Kidney epithelial cell (primary cell): ENCODE measurements around the gene ITIH5. TPM values are rescaled to one million over a fixed set of nuclear protein-coding genes. Genes with fewer than 3 reads are reported as not detected.
"Not testable (repeated sequence)": the region's sequence is repeated elsewhere in the genome, so short reads cannot be mapped to it uniquely, and the experiment has no call there.

Experiments used
- DNase-seq: peaks from one replicate; pipeline ENCODE4 v3.0.0-alpha.2; 2010; ENCODE audit warnings: low read depth
- H3K27me3 ChIP-seq: 2 replicates; pipeline ENCODE4 v1.6.0; 2011; ENCODE audit warnings: low read length; ENCODE audit not compliant: control insufficient read depth, insufficient read depth
- H3K36me3 ChIP-seq: 2 replicates; pipeline ENCODE4 v1.5.1; 2011; ENCODE audit warnings: low read length; ENCODE audit not compliant: control insufficient read depth, insufficient read depth
- H3K4me3 ChIP-seq: 2 replicates; pipeline ENCODE4 v1.5.1; 2011; ENCODE audit warnings: low read depth, mild to moderate bottlenecking, control low read depth, low read length
- CTCF ChIP-seq: IDR thresholded peaks from 2 replicates; pipeline ENCODE4 v1.5.1; 2011; ENCODE audit warnings: mild to moderate bottlenecking, moderate library complexity, low read length, control low read depth, inconsistent platforms; ENCODE audit not compliant: insufficient read depth, poor library complexity, severe bottlenecking
- total RNA-seq: library from RNA; depleted of rRNA; stranded (reverse); fragments of >200 nt; gene quantifications from 2 replicates; pipeline ENCODE4 v1.2.3, GENCODE V29; 2015

The ITIH5 gene
- total RNA-seq, 1 donor from 2014 or later: 1.5 TPM

GRCh38 chr10:7657552-7657951, 9.2 kb downstream of the ITIH5 start:
- no peaks in the 10 kb centered on the region for H3K36me3 ChIP-seq
- DNase-seq: no peak

GRCh38 chr10:7657079-7657478, 9.7 kb downstream of the ITIH5 start:
- not testable (repeated sequence) for DNase-seq, H3K36me3 ChIP-seq, H3K27me3 ChIP-seq, H3K4me3 ChIP-seq

More at GRCh38 chr10:7657552-7657951, 9.2 kb downstream of the ITIH5 start:
- Histone ChIP-seq H3K4me3 (no peak overlapping the region), H3K27me3 (no peaks in the 10 kb centered on the region)
- TF ChIP-seq CTCF: no peak

GRCh38 chr10:7651853-7652470, 14.8 kb downstream of the ITIH5 start:
- no peak for TF ChIP-seq CTCF

GRCh38 chr10:7649673-7650300, 17.0 kb downstream of the ITIH5 start:
- no peak for TF ChIP-seq CTCF
- no peak overlapping the region for H3K4me3 ChIP-seq
- no peaks in the 10 kb centered on the region for H3K36me3 ChIP-seq
- no peaks in the 10 kb centered on the region for H3K27me3 ChIP-seq
- DNase-seq: no peak

More at GRCh38 chr10:7651853-7652470, 14.8 kb downstream of the ITIH5 start:
- Histone ChIP-seq H3K4me3 (no peak overlapping the region), H3K36me3 (no peaks in the 10 kb centered on the region), H3K27me3 (no peaks in the 10 kb centered on the region)
- no peak for DNase-seq

GRCh38 chr10:7647062-7647664, 19.6 kb downstream of the ITIH5 start:
- Histone ChIP-seq H3K36me3 (no peaks in the 10 kb centered on the region), H3K4me3 (no peak overlapping the region), H3K27me3 (no peaks in the 10 kb centered on the region)
- TF ChIP-seq CTCF: no peak
- DNase-seq: no peak

GRCh38 chr10:7642491-7643011, 24.2 kb downstream of the ITIH5 start:
- no peak for DNase-seq
- Histone ChIP-seq H3K4me3 (no peak overlapping the region), H3K36me3 (no peaks in the 10 kb centered on the region), H3K27me3 (no peaks in the 10 kb centered on the region)
- TF ChIP-seq CTCF: no peak
